HCT116 (cell line): ENCODE measurements around the gene NCAPD3. TPM values are rescaled to one million over a fixed set of nuclear protein-coding genes. Genes with fewer than 3 reads are reported as not detected.

Experiments
- ATAC-seq: fragments of 200-7000 bp; cut with Tn5 transposase; 2 replicates; pipeline ENCODE4 v1.9.1; 2020; ENCODE audit warnings: mild to moderate bottlenecking, moderate library complexity
- BruUV-seq: library from RNA; stranded (reverse); fragments of 400-500 nt; replicated peaks from 2 replicates; lab custom pipeline; 2021; lab: Mats Ljungman, UMichigan
- CTCF ChIA-PET: fragments of 300-600 bp; sonication (Branson Sonifier 250); formaldehyde crosslinking; loops from one replicate; lab custom pipeline; 2021; ENCODE audit warnings: antibody characterized with exemption; lab: Charles Lee
- POLR2A ChIA-PET: fragments of 300-600, 350-600 bp; sonication (Branson Sonifier 250); formaldehyde crosslinking; loops from one replicate; lab custom pipeline; 2021; ENCODE audit warnings: antibody characterized with exemption; lab: Charles Lee
- RAD21 ChIA-PET, 2 experiments: fragments of 300-600 bp; sonication (Branson Sonifier 250); formaldehyde crosslinking; loops; one replicate each; lab custom pipeline; 2023; ENCODE audit warnings: low total read pairs in 2 of 2; ENCODE audit not compliant: uncharacterized antibody in 2 of 2, unreplicated experiment in 2 of 2, low non-redundant PET in 1 of 2; lab: Charles Lee
- DNase-seq: peaks from one replicate; pipeline ENCODE4 v3.0.0-alpha.2; 2010; ENCODE audit warnings: low read depth, low spot score
- H2AFZ ChIP-seq: fragments of 200-600 bp; shearing (Covaris generic), sonication (generic); 2 replicates; pipeline ENCODE4 v1.6.1; 2017; ENCODE audit warnings: low read depth, mixed run types, mixed read lengths, antibody characterized with exemption, low read length; ENCODE audit not compliant: poor library complexity, severe bottlenecking
- H3K27ac ChIP-seq: 2 replicates; pipeline ENCODE4 v1.5.1; 2012; ENCODE audit warnings: low read depth, low read length
- H3K27me3 ChIP-seq: fragments of 200-600 bp; sonication (generic); 2 replicates; pipeline ENCODE4 v1.6.1; 2016; ENCODE audit warnings: mixed run types, low read length, mixed read lengths; ENCODE audit not compliant: insufficient read depth
- H3K36me3 ChIP-seq, 2 experiments: fragments of 200-500 bp in 1 of 2; fragments of 200-600 bp in 1 of 2; sonication (Bioruptor generic) in 1 of 2; sonication (generic) in 1 of 2; 2 replicates each; pipeline versions ENCODE4 v1.5.1 to v1.6.1; 2014 to 2016; ENCODE audit warnings: low read length in 2 of 2, inconsistent platforms in 1 of 2, mixed read lengths in 1 of 2, mixed run types in 1 of 2; ENCODE audit not compliant: insufficient read depth in 2 of 2, control insufficient read depth in 1 of 2
- H3K4me1 ChIP-seq, 2 experiments: fragments of 200-600 bp in 1 of 2; sonication (generic) in 1 of 2; 2 replicates each; pipeline versions ENCODE4 v1.5.1 to v1.6.1; 2012 to 2017; ENCODE audit warnings: low read length in 2 of 2, inconsistent platforms in 1 of 2, mild to moderate bottlenecking in 1 of 2, mixed read lengths in 1 of 2, mixed run types in 1 of 2, moderate library complexity in 1 of 2; ENCODE audit not compliant: insufficient read depth in 2 of 2, control insufficient read depth in 1 of 2
- H3K4me2 ChIP-seq: fragments of 200-600 bp; sonication (generic); 2 replicates; pipeline ENCODE4 v1.6.1; 2017; ENCODE audit warnings: mixed run types, low read length, mixed read lengths
- H3K4me3 ChIP-seq, 2 experiments: fragments of 200-600 bp in 1 of 2; sonication (generic) in 1 of 2; replicated peaks in 1 of 2; 2 replicates each; pipeline ENCODE4 v1.5.1; 2011 to 2016; ENCODE audit warnings: low read length in 2 of 2, control low read depth in 1 of 2, low read depth in 1 of 2, mild to moderate bottlenecking in 1 of 2, mixed read lengths in 1 of 2, mixed run types in 1 of 2
- H3K79me2 ChIP-seq: fragments of 200-600 bp; sonication (generic); 2 replicates; pipeline ENCODE4 v1.6.1; 2017; ENCODE audit warnings: mild to moderate bottlenecking, mixed run types, low read length, moderate library complexity, mixed read lengths; ENCODE audit not compliant: insufficient read depth
- H3K9ac ChIP-seq: fragments of 200-600 bp; sonication (generic); 2 replicates; pipeline ENCODE4 v1.6.1; 2016; ENCODE audit warnings: low read length, mixed read lengths
- H3K9me2 ChIP-seq: fragments of 200-600 bp; sonication (generic), shearing (Covaris generic); 2 replicates; pipeline ENCODE4 v1.6.1; 2017; ENCODE audit warnings: mixed run types, mild to moderate bottlenecking, moderate library complexity; ENCODE audit not compliant: insufficient read depth
- H3K9me3 ChIP-seq, 2 experiments: fragments of 200-500 bp in 1 of 2; fragments of 200-600 bp in 1 of 2; sonication (Bioruptor generic) in 1 of 2; sonication (generic) in 1 of 2; 2 replicates each; pipeline ENCODE4 v1.6.1; 2014 to 2017; ENCODE audit warnings: low read length in 2 of 2, mixed read lengths in 2 of 2, inconsistent platforms in 1 of 2, low read depth in 1 of 2, mild to moderate bottlenecking in 1 of 2, mixed run types in 1 of 2, moderate library complexity in 1 of 2; ENCODE audit not compliant: control insufficient read depth in 1 of 2, insufficient read depth in 1 of 2
- H4K20me1 ChIP-seq: fragments of 200-600 bp; sonication (generic), shearing (Covaris generic); 2 replicates; pipeline ENCODE4 v1.6.1; 2017; ENCODE audit warnings: mixed run types, mild to moderate bottlenecking, moderate library complexity; ENCODE audit not compliant: insufficient read depth
- ATF3 ChIP-seq: IDR thresholded peaks from 2 replicates; pipeline ENCODE4 v1.6.1; 2012
- CTCF ChIP-seq, 3 experiments: fragments of 200-600 bp in 1 of 3; sonication (generic) in 1 of 3; IDR thresholded peaks in 2 of 3; conservative IDR thresholded peaks in 1 of 3; 2 replicates each; pipeline ENCODE4 v1.5.1; 2012 to 2017; ENCODE audit warnings: low read depth in 2 of 3, low read length in 2 of 3, antibody characterized with exemption in 1 of 3, borderline replicate concordance in 1 of 3, control low read depth in 1 of 3, mild to moderate bottlenecking in 1 of 3, mixed read lengths in 1 of 3, mixed run types in 1 of 3, moderate library complexity in 1 of 3; ENCODE audit not compliant: insufficient read depth in 1 of 3
- EGR1 ChIP-seq: IDR thresholded peaks from 2 replicates; pipeline ENCODE4 v1.6.1; 2012; ENCODE audit warnings: low read depth
- ELF1 ChIP-seq: IDR thresholded peaks from 2 replicates; pipeline ENCODE4 v1.6.1; 2012; ENCODE audit warnings: low read depth, borderline replicate concordance
- EZH2 ChIP-seq: fragments of 200-600 bp; sonication (generic); IDR thresholded peaks from 2 replicates; pipeline ENCODE4 v1.6.1; 2017; ENCODE audit warnings: antibody characterized with exemption, mixed run types
- EZH2phosphoT487 ChIP-seq: fragments of 200-600 bp; IDR thresholded peaks from 2 replicates; pipeline ENCODE4 v1.6.1; 2018; ENCODE audit warnings: antibody characterized with exemption, borderline replicate concordance
- FOSL1 ChIP-seq: IDR thresholded peaks from 2 replicates; pipeline ENCODE4 v1.6.1; 2012; ENCODE audit warnings: low read depth
- MAX ChIP-seq: IDR thresholded peaks from 2 replicates; pipeline ENCODE4 v1.6.1; 2012
- POLR2AphosphoS5 ChIP-seq: IDR thresholded peaks from 2 replicates; pipeline ENCODE4 v1.6.1; 2011; ENCODE audit warnings: mild to moderate bottlenecking, low read depth, low read length, moderate library complexity
- RAD21 ChIP-seq: IDR thresholded peaks from 2 replicates; pipeline ENCODE4 v1.6.1; 2012; ENCODE audit warnings: low read depth, mild to moderate bottlenecking
- REST ChIP-seq: IDR thresholded peaks from 2 replicates; pipeline ENCODE4 v1.6.1; 2012; ENCODE audit warnings: low read depth
- SRF ChIP-seq: IDR thresholded peaks from 2 replicates; pipeline ENCODE4 v1.6.1; 2012; ENCODE audit warnings: low read depth
- YY1 ChIP-seq: IDR thresholded peaks from 2 replicates; pipeline ENCODE4 v1.6.1; 2011; ENCODE audit warnings: low read length, low read depth, moderate library complexity, mild to moderate bottlenecking; ENCODE audit not compliant: insufficient replicate concordance; ENCODE audit errors: extremely low read depth
- ZBTB33 ChIP-seq: IDR thresholded peaks from 2 replicates; pipeline ENCODE4 v1.6.1; 2011; ENCODE audit warnings: mild to moderate bottlenecking, low read length, moderate library complexity; ENCODE audit not compliant: insufficient replicate concordance; ENCODE audit errors: extremely low read depth
- intact Hi-C: fragments of 100-400 bp; cut with micrococcal nuclease; formaldehyde crosslinking; loops from 2 replicates; pipeline ENCODE4 v1.10.0; 2022
- total RNA-seq: library from RNA; stranded (reverse); gene quantifications from one replicate; pipeline ENCODE4 v1.2.1, GENCODE V29; 2021; ENCODE audit not compliant: unreplicated experiment

Gene NCAPD3
- total RNA-seq, 1 experiment from 2014 or later = 71.0 TPM

GRCh38 chr11:134250675-134251074 lies 26.9 kb upstream of the NCAPD3 start (continued):
- TF ChIP-seq RAD21 (no peak), FOSL1 (no peak), ZBTB33 (no peak), POLR2AphosphoS5 (no peak), SRF (no peak), YY1 (no peak), EGR1 (no peak), EZH2 (no peak)

- Histone ChIP-seq H3K9me2 (no peaks in the 10 kb centered on the region), H3K79me2 (peaks cover 18% of the 10 kb centered on the region), H3K4me2 (no peak overlapping the region), H3K27ac (no peak overlapping the region), H4K20me1 (no peaks in the 10 kb centered on the region), H3K9me3 (no peaks in the 10 kb centered on the region), H3K4me3 (no peak overlapping the region), H3K9ac (no peak overlapping the region), H3K4me1 (peaks cover 2 to 9% of the 10 kb centered on the region in 2 experiments; a peak in 2 of 4 replicates), H3K27me3 (no peaks in the 10 kb centered on the region), H3K36me3 (peaks cover 10 to 11% of the 10 kb centered on the region in 2 experiments; a peak in 3 of 4 replicates), H2AFZ (no peak overlapping the region)
- POLR2A ChIA-PET = no interaction called here
- CTCF ChIA-PET = no interaction called here
- ATAC-seq (no peak), DNase-seq (no peak)
- intact Hi-C loops = loop anchor here (10.0 kb wide), 2 partner anchors 325 kb away; no protein-coding TSS in a partner anchor
- BruUV-seq = no TSS peak
- RAD21 ChIA-PET = no interaction called here
- TF ChIP-seq MAX (no peak), EZH2phosphoT487 (no peak), EZH2 (no peak), SRF (no peak), ATF3 (no peak), ZBTB33 (no peak), REST (no peak), CTCF (IDR thresholded peaks at IDR 0.05 in 2 of 3, conservative IDR thresholded peaks at IDR 0.05 in 1 of 3; ENCODE audit: borderline replicate concordance in 1 of 3, insufficient read depth in 1 of 3, low read depth in 2 of 3, low read length in 2 of 3) (no peak), ELF1 (no peak)
Measured at GRCh38 chr11:134250246-134250645, 26.5 kb upstream of the NCAPD3 start.
